Neural progenitor cell (in vitro differentiated cells): Measurements from ENCODE around the gene SLC12A6. TPM values are rescaled to one million over a fixed set of nuclear protein-coding genes. Genes with fewer than 3 reads are reported as not detected.
"Not testable (repeated sequence)": the region's sequence is repeated elsewhere in the genome, so short reads cannot be mapped to it uniquely, and the experiment has no call there.

Source experiments
- DNase-seq: peaks from one replicate; pipeline ENCODE4 v3.0.0-alpha.2; 2016; ENCODE audit warnings: low spot score
- H2AFZ ChIP-seq: fragments of 200-600 bp; sonication (generic); replicated peaks from 2 replicates; pipeline ENCODE4 v1.6.1; 2016; ENCODE audit warnings: antibody characterized with exemption
- H3F3A ChIP-seq: fragments of 200-600 bp; sonication (generic); 2 replicates; pipeline ENCODE4 v1.6.1; 2016; ENCODE audit warnings: antibody characterized with exemption, low read depth
- H3K27ac ChIP-seq: fragments of 200-600 bp; sonication (generic); 2 replicates; pipeline ENCODE4 v1.5.1; 2016; ENCODE audit warnings: mild to moderate bottlenecking
- H3K27me3 ChIP-seq: fragments of 200-600 bp; sonication (generic); 2 replicates; pipeline ENCODE4 v1.6.1; 2016; ENCODE audit warnings: mild to moderate bottlenecking, moderate library complexity
- H3K36me3 ChIP-seq: fragments of 200-600 bp; sonication (generic); 2 replicates; pipeline ENCODE4 v1.5.1; 2016
- H3K4me1 ChIP-seq: fragments of 200-600 bp; sonication (generic); 2 replicates; pipeline ENCODE4 v1.6.1; 2016; ENCODE audit warnings: mixed run types
- H3K4me2 ChIP-seq: fragments of 200-600 bp; sonication (generic); 2 replicates; pipeline ENCODE4 v1.6.1; 2016
- H3K4me3 ChIP-seq: fragments of 200-600 bp; sonication (generic); 2 replicates; pipeline ENCODE4 v1.5.1; 2016
- H3K79me2 ChIP-seq: fragments of 200-600 bp; sonication (generic); 2 replicates; pipeline ENCODE4 v1.6.1; 2016; ENCODE audit warnings: low read depth
- H3K9ac ChIP-seq: fragments of 200-600 bp; sonication (generic); 2 replicates; pipeline ENCODE4 v1.6.1; 2016
- H3K9me3 ChIP-seq: fragments of 200-600 bp; sonication (generic); 2 replicates; pipeline ENCODE4 v1.5.1; 2016; ENCODE audit warnings: low read depth
- H4K20me1 ChIP-seq: fragments of 200-600 bp; sonication (generic); 2 replicates; pipeline ENCODE4 v1.6.1; 2016; ENCODE audit warnings: low read depth
- H3K27ac Mint-ChIP-seq: 3 replicates; pipeline ENCODE4 v1.8.0; 2021; ENCODE audit warnings: mixed read lengths
- H3K27me3 Mint-ChIP-seq: 2 replicates; pipeline ENCODE4 v1.8.0; 2022; ENCODE audit warnings: low read depth, mild to moderate bottlenecking, inconsistent platforms, moderate library complexity, mixed read lengths; ENCODE audit not compliant: insufficient read depth
- H3K36me3 Mint-ChIP-seq: 3 replicates; pipeline ENCODE4 v1.8.0; 2021; ENCODE audit warnings: mixed read lengths
- H3K4me1 Mint-ChIP-seq: 3 replicates; pipeline ENCODE4 v1.8.0; 2021; ENCODE audit warnings: mixed read lengths
- H3K4me3 Mint-ChIP-seq: 3 replicates; pipeline ENCODE4 v1.8.0; 2021; ENCODE audit warnings: mild to moderate bottlenecking, moderate library complexity, mixed read lengths
- H3K9me3 Mint-ChIP-seq: 3 replicates; pipeline ENCODE4 v1.8.0; 2020; ENCODE audit warnings: mixed read lengths
- CTCF ChIP-seq: fragments of 200-600 bp; sonication (generic); IDR thresholded peaks from 2 replicates; pipeline ENCODE4 v1.5.1; 2017; ENCODE audit warnings: antibody characterized with exemption, mild to moderate bottlenecking
- EZH2 ChIP-seq: fragments of 200-600 bp; sonication (generic); IDR thresholded peaks from 2 replicates; pipeline ENCODE4 v1.6.1; 2017; ENCODE audit warnings: antibody characterized with exemption, mild to moderate bottlenecking, moderate library complexity
- EZH2phosphoT487 ChIP-seq: fragments of 200-600 bp; sonication (generic); IDR thresholded peaks from 2 replicates; pipeline ENCODE4 v1.6.1; 2017; ENCODE audit warnings: antibody characterized with exemption
- total RNA-seq: library from RNA; depleted of rRNA; stranded (reverse); fragments of >200 nt; gene quantifications from 2 replicates; pipeline ENCODE4 v1.2.3, GENCODE V29; 2015; ENCODE audit warnings: low replicate concordance

Gene SLC12A6
- total RNA-seq, 1 donor from 2014 or later, result 17.7 TPM

- H3K27ac ChIP-seq, DNase-seq, H3K4me3 ChIP-seq, H3K27me3 Mint-ChIP-seq, H3K27me3 ChIP-seq, H3K4me1 ChIP-seq, H4K20me1 ChIP-seq, H3K4me2 ChIP-seq, H3K4me1 Mint-ChIP-seq, H3F3A ChIP-seq, H3K9ac ChIP-seq, H3K4me3 Mint-ChIP-seq, H3K36me3 ChIP-seq, H2AFZ ChIP-seq, H3K27ac Mint-ChIP-seq, H3K9me3 ChIP-seq: not testable (repeated sequence)
- peaks cover 98% of the 10 kb centered on the region for H3K79me2 ChIP-seq
- peak; percentile 26 for TF ChIP-seq CTCF
- peaks cover 32% of the 10 kb centered on the region for H3K36me3 Mint-ChIP-seq
- peaks cover 26% of the 10 kb centered on the region for H3K9me3 Mint-ChIP-seq
These were observed 144.3 kb downstream of the SLC12A6 start for GRCh38 chr15:34193272-34193671.

- Histone ChIP-seq H3K27ac (no peak overlapping the region), H3K36me3 (no peaks in the 10 kb centered on the region), H3K4me1 (no peaks in the 10 kb centered on the region), H4K20me1 (no peaks in the 10 kb centered on the region), H3K79me2 (peaks cover 98% of the 10 kb centered on the region), H3K4me2 (no peak overlapping the region), H2AFZ (no peak overlapping the region), H3K9me3 (no peaks in the 10 kb centered on the region), H3F3A (no peaks in the 10 kb centered on the region), H3K4me3 (no peak overlapping the region), H3K9ac (no peak overlapping the region), H3K27me3 (no peaks in the 10 kb centered on the region)
- H3K9me3 Mint-ChIP-seq, result peaks cover 37% of the 10 kb centered on the region
- H3K27me3 Mint-ChIP-seq, result peaks cover 3% of the 10 kb centered on the region
- H3K27ac Mint-ChIP-seq, result no peak overlapping the region
- no peak overlapping the region for H3K4me3 Mint-ChIP-seq
- no peak for DNase-seq
- TF ChIP-seq EZH2, result no peak
- no peak for TF ChIP-seq CTCF
- no peak for TF ChIP-seq EZH2phosphoT487
- H3K36me3 Mint-ChIP-seq, result peaks cover 39% of the 10 kb centered on the region
- no peaks in the 10 kb centered on the region for H3K4me1 Mint-ChIP-seq
These were observed 148.9 kb downstream of the SLC12A6 start for GRCh38 chr15:34188711-34189110.

GRCh38 chr15:34185666-34186065, 151.9 kb downstream of the SLC12A6 start:
- no peak overlapping the region for H3K4me3 Mint-ChIP-seq
- peaks cover 38% of the 10 kb centered on the region for H3K9me3 Mint-ChIP-seq
- H3K36me3 ChIP-seq, result no peaks in the 10 kb centered on the region
- no peaks in the 10 kb centered on the region for H3K4me1 ChIP-seq
- peaks cover 97% of the 10 kb centered on the region for H3K79me2 ChIP-seq
- no peak overlapping the region for H3K4me2 ChIP-seq
- H3K27me3 Mint-ChIP-seq, result peaks cover 3% of the 10 kb centered on the region
- TF ChIP-seq EZH2phosphoT487 (no peak), EZH2 (no peak), CTCF (no peak)
- H4K20me1 ChIP-seq, result no peaks in the 10 kb centered on the region
- peaks cover 43% of the 10 kb centered on the region for H3K36me3 Mint-ChIP-seq
- no peaks in the 10 kb centered on the region for H3K9me3 ChIP-seq
- DNase-seq, result no peak
- H3K27ac Mint-ChIP-seq, result no peak overlapping the region
- no peak overlapping the region for H3K4me3 ChIP-seq
- no peaks in the 10 kb centered on the region for H3F3A ChIP-seq
- H3K27ac ChIP-seq, result no peak overlapping the region
- H3K4me1 Mint-ChIP-seq, result no peaks in the 10 kb centered on the region
- no peaks in the 10 kb centered on the region for H3K27me3 ChIP-seq
- no peak overlapping the region for H2AFZ ChIP-seq
- no peak overlapping the region for H3K9ac ChIP-seq

- Mint-ChIP-seq H3K4me1 (no peaks in the 10 kb centered on the region), H3K36me3 (peaks cover 43% of the 10 kb centered on the region), H3K27me3 (peaks cover 3% of the 10 kb centered on the region), H3K27ac (no peak overlapping the region), H3K4me3 (no peak overlapping the region), H3K9me3 (peaks cover 38% of the 10 kb centered on the region)
- H3K27ac ChIP-seq, result no peak overlapping the region
- H3K4me3 ChIP-seq, result no peak overlapping the region
- no peaks in the 10 kb centered on the region for H3K4me1 ChIP-seq
- no peaks in the 10 kb centered on the region for H4K20me1 ChIP-seq
- H3K4me2 ChIP-seq, result no peak overlapping the region
- H3K9ac ChIP-seq, result no peak overlapping the region
- no peaks in the 10 kb centered on the region for H3K9me3 ChIP-seq
- H2AFZ ChIP-seq, result no peak overlapping the region
- peaks cover 95% of the 10 kb centered on the region for H3K79me2 ChIP-seq
- no peaks in the 10 kb centered on the region for H3F3A ChIP-seq
- H3K36me3 ChIP-seq, result no peaks in the 10 kb centered on the region
- H3K27me3 ChIP-seq, result no peaks in the 10 kb centered on the region
- TF ChIP-seq EZH2 (no peak), EZH2phosphoT487 (no peak), CTCF (no peak)
- DNase-seq, result peak; percentile 2
These were observed 154.6 kb downstream of the SLC12A6 start for GRCh38 chr15:34182942-34183341.
